ENCODE measurements around the gene PLXNA2.

Gene PLXNA2

DNA sequence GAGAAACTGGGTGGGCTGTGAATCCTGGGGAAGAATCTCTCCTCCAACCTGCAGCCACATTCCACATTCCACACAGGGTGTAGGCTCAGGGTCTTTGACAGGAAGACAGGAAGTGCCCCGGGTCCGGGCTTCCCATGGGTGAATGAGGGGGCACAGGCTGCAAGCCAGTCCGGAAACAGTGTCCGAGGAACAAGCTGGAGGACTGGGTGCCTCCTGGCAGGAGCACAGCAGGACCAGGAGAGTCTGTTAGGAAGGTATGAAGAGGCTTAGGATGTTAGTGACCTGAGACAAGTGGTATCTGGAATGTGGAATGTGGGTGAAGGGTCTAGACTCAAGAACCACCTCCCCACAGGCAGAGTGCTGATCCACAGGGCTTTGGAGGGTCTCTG, 212.3 kb downstream of the PLXNA2 start:
- no peak for TF ChIP-seq EZH2 (IDR thresholded peaks at IDR 0.05; ENCODE audit: borderline replicate concordance, low read depth, low read length, severe bottlenecking)
- TF ChIP-seq, protein P1, sequence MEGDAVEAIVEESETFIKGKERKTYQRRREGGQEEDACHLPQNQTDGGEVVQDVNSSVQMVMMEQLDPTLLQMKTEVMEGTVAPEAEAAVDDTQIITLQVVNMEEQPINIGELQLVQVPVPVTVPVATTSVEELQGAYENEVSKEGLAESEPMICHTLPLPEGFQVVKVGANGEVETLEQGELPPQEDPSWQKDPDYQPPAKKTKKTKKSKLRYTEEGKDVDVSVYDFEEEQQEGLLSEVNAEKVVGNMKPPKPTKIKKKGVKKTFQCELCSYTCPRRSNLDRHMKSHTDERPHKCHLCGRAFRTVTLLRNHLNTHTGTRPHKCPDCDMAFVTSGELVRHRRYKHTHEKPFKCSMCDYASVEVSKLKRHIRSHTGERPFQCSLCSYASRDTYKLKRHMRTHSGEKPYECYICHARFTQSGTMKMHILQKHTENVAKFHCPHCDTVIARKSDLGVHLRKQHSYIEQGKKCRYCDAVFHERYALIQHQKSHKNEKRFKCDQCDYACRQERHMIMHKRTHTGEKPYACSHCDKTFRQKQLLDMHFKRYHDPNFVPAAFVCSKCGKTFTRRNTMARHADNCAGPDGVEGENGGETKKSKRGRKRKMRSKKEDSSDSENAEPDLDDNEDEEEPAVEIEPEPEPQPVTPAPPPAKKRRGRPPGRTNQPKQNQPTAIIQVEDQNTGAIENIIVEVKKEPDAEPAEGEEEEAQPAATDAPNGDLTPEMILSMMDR (IDR thresholded peaks at IDR 0.05; ENCODE audit: borderline replicate concordance, extremely low read depth, low read length, poor library complexity, severe bottlenecking) = no peak
- Histone ChIP-seq H3K4me1 (ENCODE audit: insufficient read depth, low read length) (no peaks in the 10 kb centered on the region), H3K4me2 (ENCODE audit: insufficient read depth, low read length) (no peak overlapping the region), H3K27me3 (ENCODE audit: insufficient read depth, low read length, poor library complexity) (peaks cover 18% of the 10 kb centered on the region), H2AFZ (ENCODE audit: low read depth, low read length) (no peak overlapping the region), H3K36me3 (ENCODE audit: insufficient read depth, low read length) (no peaks in the 10 kb centered on the region), H3K79me2 (ENCODE audit: insufficient read depth, low read length) (no peaks in the 10 kb centered on the region), H4K20me1 (ENCODE audit: insufficient read depth, low read length) (no peaks in the 10 kb centered on the region), H3K9me3 (ENCODE audit: insufficient read depth, low read length, severe bottlenecking) (no peaks in the 10 kb centered on the region), H3K9ac (ENCODE audit: low read depth, low read length) (no peak overlapping the region), H3K27ac (ENCODE audit: low read length) (no peak overlapping the region), H3K4me3 (ENCODE audit: low read depth in 1 of 2, low read length in 2 of 2) (no peak overlapping the region)
- DNase-seq = no peak
- no peak for ATAC-seq (ENCODE audit: insufficient read depth, low read depth)

DNA sequence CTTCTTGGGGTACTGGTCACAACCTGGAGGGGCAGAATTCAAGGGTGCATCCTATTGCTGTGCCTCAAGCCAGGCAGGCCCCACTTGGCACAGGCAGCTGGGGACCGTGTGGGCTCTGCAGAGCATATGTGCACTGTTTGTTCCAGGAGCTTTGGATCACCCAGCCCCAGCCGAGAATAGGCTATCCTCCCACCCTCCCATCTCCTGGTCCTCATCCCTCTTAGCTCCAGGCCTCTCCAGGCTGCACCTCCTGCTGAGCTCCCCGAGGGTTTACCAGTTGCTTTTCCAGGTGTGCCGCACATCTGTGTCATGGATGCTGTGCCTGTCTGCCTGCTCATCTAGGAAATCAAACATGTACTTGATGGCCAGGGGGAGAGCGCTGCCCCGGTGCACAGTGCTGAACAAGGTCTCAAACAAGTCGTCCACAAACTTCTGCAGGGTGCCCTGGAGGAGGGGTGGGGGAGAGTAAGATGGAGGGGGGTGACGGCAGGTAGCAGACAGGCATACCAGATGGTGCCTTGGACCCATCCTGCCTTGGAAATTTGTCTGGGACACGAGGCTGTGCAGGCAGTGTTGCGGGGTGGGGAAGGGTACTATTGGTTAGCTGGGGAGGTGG, 212.8 kb downstream of the PLXNA2 start:
- no peak overlapping the region for H3K27ac ChIP-seq (ENCODE audit: low read length)
- no peak overlapping the region for H3K9ac ChIP-seq (ENCODE audit: low read depth, low read length)
- H3K4me1 ChIP-seq (ENCODE audit: insufficient read depth, low read length) = no peaks in the 10 kb centered on the region
- no peak overlapping the region for H3K4me2 ChIP-seq (ENCODE audit: insufficient read depth, low read length)
- no peaks in the 10 kb centered on the region for H3K9me3 ChIP-seq (ENCODE audit: insufficient read depth, low read length, severe bottlenecking)
- peaks cover 19% of the 10 kb centered on the region for H3K27me3 ChIP-seq (ENCODE audit: insufficient read depth, low read length, poor library complexity)
- DNase-seq (no peak), ATAC-seq (ENCODE audit: insufficient read depth, low read depth) (no peak)
- H3K36me3 ChIP-seq (ENCODE audit: insufficient read depth, low read length) = no peaks in the 10 kb centered on the region
- H3K79me2 ChIP-seq (ENCODE audit: insufficient read depth, low read length) = no peaks in the 10 kb centered on the region
- H3K4me3 ChIP-seq (ENCODE audit: low read depth in 1 of 2, low read length in 2 of 2) = no peak overlapping the region
- H2AFZ ChIP-seq (ENCODE audit: low read depth, low read length) = no peak overlapping the region
- TF ChIP-seq, protein P1 (IDR thresholded peaks at IDR 0.05; ENCODE audit: borderline replicate concordance, extremely low read depth, low read length, poor library complexity, severe bottlenecking) = no peak
- TF ChIP-seq EZH2 (IDR thresholded peaks at IDR 0.05; ENCODE audit: borderline replicate concordance, low read depth, low read length, severe bottlenecking) = no peak
- no peaks in the 10 kb centered on the region for H4K20me1 ChIP-seq (ENCODE audit: insufficient read depth, low read length)

DNA sequence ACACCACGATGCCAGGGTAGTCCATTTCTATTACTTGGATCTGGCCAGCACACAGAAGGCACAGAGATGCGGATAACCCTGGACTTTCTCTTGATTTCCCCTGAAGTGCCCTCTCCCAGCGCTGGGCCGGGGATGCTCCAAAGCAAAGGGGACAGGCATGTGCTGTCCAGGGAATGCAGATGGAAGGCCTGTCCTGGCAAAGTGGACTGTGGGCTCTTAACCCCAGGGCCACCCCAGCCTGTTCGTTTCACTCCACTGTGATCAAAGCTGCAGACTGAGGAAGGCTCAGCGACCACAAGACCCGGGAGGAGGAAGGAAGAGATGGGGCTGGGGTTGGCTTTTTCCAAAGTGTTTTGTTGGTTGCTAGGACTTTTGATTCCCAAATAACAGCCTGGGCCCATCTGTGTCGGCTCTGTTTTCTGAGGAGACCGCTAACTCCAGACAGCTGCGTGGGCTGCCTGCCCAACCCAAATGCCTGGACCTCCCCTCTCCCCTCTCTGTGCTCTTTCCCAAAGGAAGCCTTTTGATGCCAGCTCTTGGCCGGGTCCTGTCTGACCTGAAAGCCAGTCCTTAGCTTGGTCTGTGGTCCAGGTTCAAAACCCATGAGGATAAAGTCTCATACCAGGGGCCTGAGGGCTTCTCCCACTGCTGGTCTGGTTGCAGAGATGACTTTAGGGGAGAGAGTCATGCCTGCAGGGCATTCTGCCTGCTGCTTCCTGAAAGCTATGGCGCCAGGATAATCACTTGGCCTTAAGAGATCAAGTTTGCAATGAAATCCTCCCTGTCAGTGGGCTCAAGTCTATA, 213.7 kb downstream of the PLXNA2 start:
- no peaks in the 10 kb centered on the region for H3K79me2 ChIP-seq (ENCODE audit: insufficient read depth, low read length)
- H3K27me3 ChIP-seq (ENCODE audit: insufficient read depth, low read length, poor library complexity) = peaks cover 19% of the 10 kb centered on the region
- H3K4me1 ChIP-seq (ENCODE audit: insufficient read depth, low read length) = no peaks in the 10 kb centered on the region
- no peaks in the 10 kb centered on the region for H3K36me3 ChIP-seq (ENCODE audit: insufficient read depth, low read length)
- H3K27ac ChIP-seq (ENCODE audit: low read length) = no peak overlapping the region
- DNase-seq (no peak), ATAC-seq (ENCODE audit: insufficient read depth, low read depth) (no peak)
- H3K9ac ChIP-seq (ENCODE audit: low read depth, low read length) = no peak overlapping the region
- TF ChIP-seq, protein P1 (IDR thresholded peaks at IDR 0.05; ENCODE audit: borderline replicate concordance, extremely low read depth, low read length, poor library complexity, severe bottlenecking) = no peak
- no peak for TF ChIP-seq EZH2 (IDR thresholded peaks at IDR 0.05; ENCODE audit: borderline replicate concordance, low read depth, low read length, severe bottlenecking)
- no peaks in the 10 kb centered on the region for H4K20me1 ChIP-seq (ENCODE audit: insufficient read depth, low read length)
- no peaks in the 10 kb centered on the region for H3K9me3 ChIP-seq (ENCODE audit: insufficient read depth, low read length, severe bottlenecking)
- H3K4me2 ChIP-seq (ENCODE audit: insufficient read depth, low read length) = no peak overlapping the region
- no peak overlapping the region for H3K4me3 ChIP-seq (ENCODE audit: low read depth in 1 of 2, low read length in 2 of 2)
- no peak overlapping the region for H2AFZ ChIP-seq (ENCODE audit: low read depth, low read length)
